ENCODE measurements around the gene ADCK1. TPM values are rescaled to one million over a fixed set of nuclear protein-coding genes. Genes with fewer than 3 reads are reported as not detected.

ADCK1 gene
- total and polyA plus RNA-seq, 2 of the 13 experiments (the other 11 are each of a cell fraction or from before 2014, with no cell fraction given), result 3.9 to 6.3 TPM

DNA sequence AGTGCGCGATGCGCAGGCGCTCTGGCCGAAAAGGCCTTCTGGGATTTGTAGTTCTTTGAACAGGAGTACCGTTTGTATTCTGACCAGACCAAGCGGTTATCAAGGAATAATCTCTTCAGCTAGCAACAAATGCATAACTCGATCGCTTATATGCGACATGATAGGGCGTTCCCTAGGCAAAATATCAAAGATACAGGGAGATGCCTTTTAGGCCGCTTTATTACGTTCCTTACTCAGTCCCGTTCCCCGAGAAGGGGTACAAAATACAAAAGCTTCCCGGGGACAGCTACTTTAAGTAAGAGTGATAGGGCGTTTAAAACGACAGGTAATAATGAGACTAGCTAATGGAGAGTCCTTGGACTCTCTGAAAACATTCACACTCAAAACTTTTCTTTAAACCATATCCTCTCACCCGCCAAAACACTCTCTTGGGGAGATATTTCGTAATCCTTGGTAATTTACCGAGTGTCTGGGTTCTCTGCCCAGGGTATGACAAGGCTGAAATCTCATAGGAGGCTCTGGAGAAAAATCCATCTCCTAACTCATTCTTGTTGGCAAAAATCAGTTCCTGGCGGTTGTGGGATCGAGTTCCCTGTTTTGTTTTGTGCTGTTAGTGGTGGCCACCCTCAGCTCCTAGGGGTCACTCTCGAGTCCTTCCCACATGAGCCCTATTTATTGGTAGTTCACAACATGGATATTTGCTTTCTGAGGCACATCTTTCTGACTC, 38.5 kb upstream of the ADCK1 start (continued):
- TF ChIP-seq, protein P1, sequence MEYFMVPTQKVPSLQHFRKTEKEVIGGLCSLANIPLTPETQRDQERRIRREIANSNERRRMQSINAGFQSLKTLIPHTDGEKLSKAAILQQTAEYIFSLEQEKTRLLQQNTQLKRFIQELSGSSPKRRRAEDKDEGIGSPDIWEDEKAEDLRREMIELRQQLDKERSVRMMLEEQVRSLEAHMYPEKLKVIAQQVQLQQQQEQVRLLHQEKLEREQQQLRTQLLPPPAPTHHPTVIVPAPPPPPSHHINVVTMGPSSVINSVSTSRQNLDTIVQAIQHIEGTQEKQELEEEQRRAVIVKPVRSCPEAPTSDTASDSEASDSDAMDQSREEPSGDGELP (IDR thresholded peaks at IDR 0.05; ENCODE audit: borderline replicate concordance, low read depth), result no peak
- TF ChIP-seq, protein P2, sequence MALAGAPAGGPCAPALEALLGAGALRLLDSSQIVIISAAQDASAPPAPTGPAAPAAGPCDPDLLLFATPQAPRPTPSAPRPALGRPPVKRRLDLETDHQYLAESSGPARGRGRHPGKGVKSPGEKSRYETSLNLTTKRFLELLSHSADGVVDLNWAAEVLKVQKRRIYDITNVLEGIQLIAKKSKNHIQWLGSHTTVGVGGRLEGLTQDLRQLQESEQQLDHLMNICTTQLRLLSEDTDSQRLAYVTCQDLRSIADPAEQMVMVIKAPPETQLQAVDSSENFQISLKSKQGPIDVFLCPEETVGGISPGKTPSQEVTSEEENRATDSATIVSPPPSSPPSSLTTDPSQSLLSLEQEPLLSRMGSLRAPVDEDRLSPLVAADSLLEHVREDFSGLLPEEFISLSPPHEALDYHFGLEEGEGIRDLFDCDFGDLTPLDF (CRISPR knock-in tag; IDR thresholded peaks at IDR 0.05), result no peak
- no peak for TF ChIP-seq ZNF552 (CRISPR knock-in tag; IDR thresholded peaks at IDR 0.05; ENCODE audit: borderline replicate concordance)
- peak; percentile 24; the same call in 1 of the 2 replicates for TF ChIP-seq TAF1 (CRISPR knock-in tag; IDR thresholded peaks at IDR 0.05)
- no peak for TF ChIP-seq SOX13 (IDR thresholded peaks at IDR 0.05)
- TF ChIP-seq SOX13 (CRISPR knock-in tag; conservative IDR thresholded peaks at IDR 0.05 in 1 of 2, IDR thresholded peaks at IDR 0.05 in 1 of 2), result peak in 1 of 2 experiments; percentile 1; a peak in 1 of 4 replicates
- TF ChIP-seq ZFP37 (CRISPR knock-in tag; IDR thresholded peaks at IDR 0.05; ENCODE audit: borderline replicate concordance), result no peak
- no peak for TF ChIP-seq HNF1A (IDR thresholded peaks at IDR 0.05; ENCODE audit: low read depth)
- no peak for TF ChIP-seq HNF1A (CRISPR knock-in tag; IDR thresholded peaks at IDR 0.05; ENCODE audit: borderline replicate concordance)
- no peak for TF ChIP-seq ZNF670 (CRISPR knock-in tag; IDR thresholded peaks at IDR 0.05; ENCODE audit: borderline replicate concordance)
- TF ChIP-seq DRAP1 (CRISPR knock-in tag; IDR thresholded peaks at IDR 0.05), result peak; percentile 36; the same call in 1 of the 2 replicates
- TF ChIP-seq ZNF766 (CRISPR knock-in tag; IDR thresholded peaks at IDR 0.05; ENCODE audit: borderline replicate concordance), result no peak
- TF ChIP-seq KLF16 (CRISPR knock-in tag; IDR thresholded peaks at IDR 0.05), result no peak
- no peak for TF ChIP-seq ZNF562 (CRISPR knock-in tag; IDR thresholded peaks at IDR 0.05; ENCODE audit: borderline replicate concordance)
- no peak for TF ChIP-seq FLYWCH1 (CRISPR knock-in tag; IDR thresholded peaks at IDR 0.05)
- TF ChIP-seq KLF11 (CRISPR knock-in tag; IDR thresholded peaks at IDR 0.05), result 0 out of 2 replicates have a peak, but pooled peaks have one; percentile 10
- 0 out of 2 replicates have a peak, but pooled peaks have one; percentile 33 for TF ChIP-seq MIER3 (CRISPR knock-in tag; IDR thresholded peaks at IDR 0.05; ENCODE audit: borderline replicate concordance)
- 0 out of 2 replicates have a peak, but pooled peaks have one; percentile 11 for TF ChIP-seq ZNF816 (CRISPR knock-in tag; IDR thresholded peaks at IDR 0.05; ENCODE audit: borderline replicate concordance)
- TF ChIP-seq, protein P3, sequence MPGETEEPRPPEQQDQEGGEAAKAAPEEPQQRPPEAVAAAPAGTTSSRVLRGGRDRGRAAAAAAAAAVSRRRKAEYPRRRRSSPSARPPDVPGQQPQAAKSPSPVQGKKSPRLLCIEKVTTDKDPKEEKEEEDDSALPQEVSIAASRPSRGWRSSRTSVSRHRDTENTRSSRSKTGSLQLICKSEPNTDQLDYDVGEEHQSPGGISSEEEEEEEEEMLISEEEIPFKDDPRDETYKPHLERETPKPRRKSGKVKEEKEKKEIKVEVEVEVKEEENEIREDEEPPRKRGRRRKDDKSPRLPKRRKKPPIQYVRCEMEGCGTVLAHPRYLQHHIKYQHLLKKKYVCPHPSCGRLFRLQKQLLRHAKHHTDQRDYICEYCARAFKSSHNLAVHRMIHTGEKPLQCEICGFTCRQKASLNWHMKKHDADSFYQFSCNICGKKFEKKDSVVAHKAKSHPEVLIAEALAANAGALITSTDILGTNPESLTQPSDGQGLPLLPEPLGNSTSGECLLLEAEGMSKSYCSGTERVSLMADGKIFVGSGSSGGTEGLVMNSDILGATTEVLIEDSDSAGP (CRISPR knock-in tag; IDR thresholded peaks at IDR 0.05; ENCODE audit: borderline replicate concordance), result no peak
- no peak for TF ChIP-seq ONECUT2 (CRISPR knock-in tag; IDR thresholded peaks at IDR 0.05)
- TF ChIP-seq CEBPG (CRISPR knock-in tag; IDR thresholded peaks at IDR 0.05), result no peak; the same call in 1 of the 2 replicates
- peak; percentile 70; the same call in 1 of the 2 replicates for TF ChIP-seq ZNF709 (CRISPR knock-in tag; IDR thresholded peaks at IDR 0.05)

Data from HepG2 (cell line).